Endothelial cell of umbilical vein (primary cell): ENCODE measurements around the gene GALNT2. TPM values are rescaled to one million over a fixed set of nuclear protein-coding genes. Genes with fewer than 3 reads are reported as not detected.

Experiments
- BruUV-seq: library from RNA; stranded (reverse); fragments of 400-500 nt; replicated peaks from 2 replicates; lab custom pipeline; 2021; lab: Mats Ljungman, UMichigan
- CTCF ChIA-PET: fragments of 300-600, 350-600 bp; sonication (Branson Sonifier 250); formaldehyde crosslinking; loops from one replicate; lab custom pipeline; 2021; ENCODE audit warnings: antibody characterized with exemption, inconsistent platforms; lab: Charles Lee
- POLR2A ChIA-PET: fragments of 300-600, 350-600 bp; sonication (Branson Sonifier 250); formaldehyde crosslinking; loops from one replicate; lab custom pipeline; 2021; ENCODE audit warnings: antibody characterized with exemption, inconsistent platforms; lab: Charles Lee
- DNase-seq: peaks from one replicate; pipeline ENCODE4 v3.0.0-alpha.2; 2011; ENCODE audit warnings: low read depth, low spot score
- FAIRE-seq: peaks from 2 replicates; lab custom pipeline; 2011; peaks lifted over from hg19 to GRCh38; lab: Jason Lieb, UNC
- H2AFZ ChIP-seq: 2 replicates; pipeline ENCODE4 v1.6.0; 2012; ENCODE audit warnings: low read depth, low read length, control low read depth, inconsistent platforms
- H3K27ac ChIP-seq: 2 replicates; pipeline ENCODE4 v1.5.1; 2011; ENCODE audit warnings: low read depth, mild to moderate bottlenecking, control low read depth, low read length, moderate library complexity; ENCODE audit not compliant: insufficient read depth
- H3K27me3 ChIP-seq, 2 experiments: 2 replicates each; pipeline versions ENCODE4 v1.6.0 to v1.6.1; 2011; ENCODE audit warnings: low read length in 2 of 2, mixed read lengths in 1 of 2; ENCODE audit not compliant: control insufficient read depth in 2 of 2, insufficient read depth in 2 of 2
- H3K36me3 ChIP-seq, 2 experiments: 2 replicates in 1 of 2; 3 replicates in 1 of 2; pipeline ENCODE4 v1.5.1; 2011; ENCODE audit warnings: low read length in 2 of 2, mild to moderate bottlenecking in 1 of 2, moderate library complexity in 1 of 2; ENCODE audit not compliant: control insufficient read depth in 2 of 2, insufficient read depth in 2 of 2; ENCODE audit errors: extremely low read depth in 1 of 2
- H3K4me1 ChIP-seq: 3 replicates; pipeline ENCODE4 v1.5.1; 2011; ENCODE audit warnings: mild to moderate bottlenecking, low read length; ENCODE audit not compliant: control insufficient read depth, insufficient read depth; ENCODE audit errors: extremely low read depth
- H3K4me2 ChIP-seq: 2 replicates; pipeline ENCODE4 v1.6.1; 2011; ENCODE audit warnings: low read length, control low read depth, mixed read lengths; ENCODE audit not compliant: insufficient read depth
- H3K4me3 ChIP-seq, 3 experiments: fragments of 200-600 bp in 1 of 3; sonication (generic), shearing (Covaris generic) in 1 of 3; replicated peaks in 1 of 3; 2 replicates each; pipeline ENCODE4 v1.5.1; 2011 to 2016; ENCODE audit warnings: control low read depth in 3 of 3, low read length in 3 of 3, mild to moderate bottlenecking in 2 of 3, inconsistent platforms in 1 of 3, low read depth in 1 of 3, moderate library complexity in 1 of 3; ENCODE audit not compliant: insufficient read depth in 1 of 3
- H3K79me2 ChIP-seq: 2 replicates; pipeline ENCODE4 v1.6.0; 2012; ENCODE audit warnings: low read length, inconsistent platforms; ENCODE audit not compliant: control insufficient read depth, insufficient read depth
- H3K9ac ChIP-seq: replicated peaks from 2 replicates; pipeline ENCODE3; 2011; ENCODE audit warnings: low read length, control low read depth; ENCODE audit not compliant: insufficient read depth; ENCODE audit errors: extremely low read depth
- H3K9me1 ChIP-seq: replicated peaks from 3 replicates; pipeline ENCODE4 v1.6.0; 2011; ENCODE audit warnings: mild to moderate bottlenecking, low read length; ENCODE audit not compliant: control insufficient read depth, insufficient read depth; ENCODE audit errors: extremely low read depth
- H3K9me3 ChIP-seq: replicated peaks from 2 replicates; pipeline ENCODE4 v1.5.1; 2012; ENCODE audit warnings: low read length, inconsistent platforms; ENCODE audit not compliant: control insufficient read depth, insufficient read depth
- H4K20me1 ChIP-seq: replicated peaks from 2 replicates; pipeline ENCODE3; 2011; ENCODE audit warnings: mild to moderate bottlenecking, low read length; ENCODE audit not compliant: control insufficient read depth, insufficient read depth; ENCODE audit errors: extremely low read depth
- EZH2 ChIP-seq: IDR thresholded peaks from 2 replicates; pipeline ENCODE4 v1.6.1; 2012; ENCODE audit warnings: borderline replicate concordance, low read depth, mild to moderate bottlenecking, moderate library complexity, low read length, inconsistent platforms; ENCODE audit not compliant: severe bottlenecking
- FOS ChIP-seq: IDR thresholded peaks from 2 replicates; pipeline ENCODE4 v1.6.1; 2011; ENCODE audit warnings: mild to moderate bottlenecking, low read length, moderate library complexity, borderline replicate concordance; ENCODE audit not compliant: insufficient read depth
- GATA2 ChIP-seq: IDR thresholded peaks from 2 replicates; pipeline ENCODE4 v1.7.0; 2011; ENCODE audit warnings: low read depth, mild to moderate bottlenecking, moderate library complexity, mixed read lengths, low read length; ENCODE audit not compliant: insufficient read length, insufficient read depth
- JUN ChIP-seq: IDR thresholded peaks from 2 replicates; pipeline ENCODE4 v1.6.1; 2011; ENCODE audit warnings: borderline replicate concordance, low read depth; ENCODE audit not compliant: insufficient read length, insufficient read depth
- MAX ChIP-seq: IDR thresholded peaks from 2 replicates; pipeline ENCODE4 v1.6.1; 2011; ENCODE audit not compliant: insufficient read depth, insufficient read length
- MYC ChIP-seq: IDR thresholded peaks from one replicate; pipeline ENCODE4 v1.6.1; 2011; ENCODE audit warnings: mild to moderate bottlenecking, low read depth, low read length
- POLR2A ChIP-seq: IDR thresholded peaks from 2 replicates; pipeline ENCODE4 v1.6.1; 2012; ENCODE audit warnings: low read depth, mild to moderate bottlenecking, control low read depth, low read length
- POLR2AphosphoS5 ChIP-seq: IDR thresholded peaks from 2 replicates; pipeline ENCODE4 v1.6.1; 2012; ENCODE audit warnings: low read depth, mild to moderate bottlenecking, control low read depth, low read length, moderate library complexity; ENCODE audit not compliant: insufficient read depth
- dilution Hi-C: fragments of 300-500 bp; cut with MboI; formaldehyde crosslinking; loops from one replicate; pipeline ENCODE4 v1.15.0; 2019; ENCODE audit warnings: low sequenced_read_pairs; ENCODE audit not compliant: extremely low pct_ligation_motif_present
- intact Hi-C: fragments of 100-400 bp; cut with micrococcal nuclease; formaldehyde crosslinking; loops from one replicate; pipeline ENCODE4 v1.10.0; 2022
- polyA plus RNA-seq, 4 experiments: library from polyadenylated mRNA; depleted of rRNA in 3 of 4; stranded (reverse) in 3 of 4; unstranded in 1 of 4; fragments of >200 nt; gene quantifications; 2 replicates each; pipeline versions ENCODE4 v1.2.1 to v1.2.3, GENCODE V29; 2011 to 2012; ENCODE audit warnings: missing spikeins in 1 of 4
- total RNA-seq: library from RNA; stranded (reverse); gene quantifications from 2 replicates; pipeline ENCODE4 v1.2.3, GENCODE V29; 2021
- TF ChIP-seq, protein P1 (sequence below), 2 donors: IDR thresholded peaks; 1 replicate in 1 of 2; 2 replicates in 1 of 2; pipeline ENCODE4 v1.5.1; 2011; ENCODE audit warnings: low read length in 2 of 2, mild to moderate bottlenecking in 2 of 2, moderate library complexity in 2 of 2, control low read depth in 1 of 2, inconsistent platforms in 1 of 2, low read depth in 1 of 2; ENCODE audit not compliant: insufficient read depth in 1 of 2; ENCODE audit errors: extremely low read depth in 1 of 2

The GALNT2 gene
- total and polyA plus RNA-seq, 2 donors (not counting 3 experiments of a cell fraction or from before 2014, with no cell fraction given), result 56.3 to 77.5 TPM

GRCh38 chr1:230126529-230127104 lies 59.6 kb downstream of the GALNT2 start:
- peaks cover 9% of the 10 kb centered on the region for H3K79me2 ChIP-seq
- H2AFZ ChIP-seq, result no peak overlapping the region
- H3K4me1 ChIP-seq, result no peaks in the 10 kb centered on the region
- no peak overlapping the region for H3K9ac ChIP-seq
- no peaks in the 10 kb centered on the region for H3K9me3 ChIP-seq
- ChIA-PET CTCF (no interaction called here), POLR2A (no interaction called here)
- H3K4me3 ChIP-seq, result no peak overlapping the region
- H3K9me1 ChIP-seq, result no peaks in the 10 kb centered on the region
- H3K4me2 ChIP-seq, result no peak overlapping the region
- H4K20me1 ChIP-seq, result no peaks in the 10 kb centered on the region
- intact Hi-C loops, result no loop called here
- no peaks in the 10 kb centered on the region for H3K36me3 ChIP-seq
- no peaks in the 10 kb centered on the region for H3K27me3 ChIP-seq
- dilution Hi-C loops, result no loop called here
- no peak for TF ChIP-seq GATA2
- no peak for TF ChIP-seq EZH2
- TF ChIP-seq POLR2AphosphoS5, result no peak
- no peak for FAIRE-seq
- no peak for DNase-seq
- no peak overlapping the region for H3K27ac ChIP-seq
- BruUV-seq, result no TSS peak

GRCh38 chr1:230127105-230128054 lies 60.3 kb downstream of the GALNT2 start:
- CTCF ChIA-PET, result no interaction called here
- no peak overlapping the region for H3K4me2 ChIP-seq
- no peak overlapping the region for H3K4me3 ChIP-seq
- no peaks in the 10 kb centered on the region for H3K36me3 ChIP-seq
- TF ChIP-seq GATA2 (no peak), POLR2AphosphoS5 (no peak), MAX (no peak), EZH2 (no peak), POLR2A (no peak), FOS (no peak), JUN (no peak), MYC (no peak)
- TF ChIP-seq, protein P1, sequence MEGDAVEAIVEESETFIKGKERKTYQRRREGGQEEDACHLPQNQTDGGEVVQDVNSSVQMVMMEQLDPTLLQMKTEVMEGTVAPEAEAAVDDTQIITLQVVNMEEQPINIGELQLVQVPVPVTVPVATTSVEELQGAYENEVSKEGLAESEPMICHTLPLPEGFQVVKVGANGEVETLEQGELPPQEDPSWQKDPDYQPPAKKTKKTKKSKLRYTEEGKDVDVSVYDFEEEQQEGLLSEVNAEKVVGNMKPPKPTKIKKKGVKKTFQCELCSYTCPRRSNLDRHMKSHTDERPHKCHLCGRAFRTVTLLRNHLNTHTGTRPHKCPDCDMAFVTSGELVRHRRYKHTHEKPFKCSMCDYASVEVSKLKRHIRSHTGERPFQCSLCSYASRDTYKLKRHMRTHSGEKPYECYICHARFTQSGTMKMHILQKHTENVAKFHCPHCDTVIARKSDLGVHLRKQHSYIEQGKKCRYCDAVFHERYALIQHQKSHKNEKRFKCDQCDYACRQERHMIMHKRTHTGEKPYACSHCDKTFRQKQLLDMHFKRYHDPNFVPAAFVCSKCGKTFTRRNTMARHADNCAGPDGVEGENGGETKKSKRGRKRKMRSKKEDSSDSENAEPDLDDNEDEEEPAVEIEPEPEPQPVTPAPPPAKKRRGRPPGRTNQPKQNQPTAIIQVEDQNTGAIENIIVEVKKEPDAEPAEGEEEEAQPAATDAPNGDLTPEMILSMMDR (IDR thresholded peaks at IDR 0.05; ENCODE audit: extremely low read depth in 1 of 2, insufficient read depth in 1 of 2, low read depth in 1 of 2, low read length in 2 of 2), result no peak
- peaks cover 9% of the 10 kb centered on the region for H3K79me2 ChIP-seq
- no peaks in the 10 kb centered on the region for H3K9me3 ChIP-seq
- H2AFZ ChIP-seq, result no peak overlapping the region
- no peaks in the 10 kb centered on the region for H3K27me3 ChIP-seq
- no peaks in the 10 kb centered on the region for H3K9me1 ChIP-seq
- no peaks in the 10 kb centered on the region for H3K4me1 ChIP-seq
- intact Hi-C loops, result no loop called here
- no TSS peak for BruUV-seq
- no peak overlapping the region for H3K27ac ChIP-seq
- DNase-seq, result no peak
- no peak for FAIRE-seq
- H4K20me1 ChIP-seq, result no peaks in the 10 kb centered on the region
- POLR2A ChIA-PET, result no interaction called here
- no peak overlapping the region for H3K9ac ChIP-seq
- dilution Hi-C loops, result no loop called here
